GM18519 (cell line): Measurements from ENCODE around the gene SELENOI.
"Not testable (repeated sequence)": the region's sequence is repeated elsewhere in the genome, so short reads cannot be mapped to it uniquely, and the experiment has no call there.

Source experiments
- ATAC-seq: cut with Tn5 transposase; IDR thresholded peaks from one replicate; pipeline ENCODE4 v1.9.1; 2021; ENCODE audit warnings: mild to moderate bottlenecking, moderate library complexity; ENCODE audit not compliant: unreplicated experiment, low FRiP score

Gene SELENOI

DNA sequence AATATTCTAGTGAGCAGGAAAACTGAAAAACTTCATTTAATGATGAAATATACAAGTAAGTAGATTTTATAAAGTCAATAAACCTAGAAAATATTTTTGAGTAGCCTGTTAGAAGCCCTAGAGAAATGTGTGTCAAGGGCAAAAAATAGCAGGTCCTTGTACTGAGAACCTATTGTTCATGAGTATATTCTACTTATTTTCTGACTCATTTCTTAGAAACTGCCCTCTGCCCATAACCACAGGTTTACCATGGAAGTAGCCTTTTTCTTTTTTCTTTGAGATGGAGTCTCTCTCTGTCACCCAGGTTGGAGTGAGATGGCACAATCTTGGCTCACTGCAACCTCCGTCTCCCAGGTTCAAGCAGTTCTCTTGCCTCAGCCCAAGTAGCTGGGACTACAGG is 19.4 kb upstream of the SELENOI start:
- ATAC-seq = no peak

DNA sequence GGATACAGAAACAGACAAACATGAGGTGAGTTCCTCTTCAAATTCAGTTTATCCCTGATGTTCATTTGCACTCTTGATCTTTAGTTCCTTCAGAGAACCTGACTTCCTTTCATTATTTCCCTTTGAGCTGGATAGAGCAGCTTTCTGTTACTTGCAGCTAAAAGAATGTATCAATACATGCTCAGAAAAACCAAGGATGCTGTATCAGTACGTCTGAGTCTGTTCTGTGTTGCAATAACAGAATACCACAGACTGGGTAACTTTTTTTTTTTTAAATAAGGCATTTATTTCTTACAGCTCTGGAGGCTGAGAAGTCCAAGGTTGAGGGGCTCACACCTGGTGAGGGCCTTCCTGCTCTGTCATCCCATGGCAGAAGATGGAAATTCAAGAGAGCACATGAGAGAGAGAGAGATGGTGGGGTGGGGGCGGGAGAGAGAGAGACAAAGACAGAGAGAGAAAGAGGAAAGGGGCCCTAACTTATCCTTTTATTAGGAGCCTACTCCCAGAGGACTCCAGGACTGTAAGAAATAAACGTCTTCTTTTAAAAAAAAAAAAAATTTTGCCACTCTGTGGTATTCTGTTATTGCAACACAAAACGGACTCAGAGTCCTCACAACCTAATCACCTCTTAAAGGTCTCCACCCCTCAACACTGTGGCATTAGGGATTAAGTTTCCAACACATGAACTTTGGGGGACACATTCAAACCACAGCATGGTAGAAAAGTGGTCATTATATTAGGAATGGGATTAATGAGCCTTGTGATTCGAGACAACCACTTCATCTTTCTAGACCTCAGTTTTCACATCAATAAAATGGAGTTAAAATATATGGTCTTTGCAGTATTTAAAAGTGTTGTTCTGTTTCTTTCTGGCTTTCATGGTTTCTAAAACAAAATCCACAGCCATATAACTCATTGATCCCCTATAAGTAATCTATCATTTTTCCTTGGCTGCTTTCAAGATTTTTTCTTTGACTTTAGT is 18.4 kb upstream of the SELENOI start:
- ATAC-seq = no peak

DNA sequence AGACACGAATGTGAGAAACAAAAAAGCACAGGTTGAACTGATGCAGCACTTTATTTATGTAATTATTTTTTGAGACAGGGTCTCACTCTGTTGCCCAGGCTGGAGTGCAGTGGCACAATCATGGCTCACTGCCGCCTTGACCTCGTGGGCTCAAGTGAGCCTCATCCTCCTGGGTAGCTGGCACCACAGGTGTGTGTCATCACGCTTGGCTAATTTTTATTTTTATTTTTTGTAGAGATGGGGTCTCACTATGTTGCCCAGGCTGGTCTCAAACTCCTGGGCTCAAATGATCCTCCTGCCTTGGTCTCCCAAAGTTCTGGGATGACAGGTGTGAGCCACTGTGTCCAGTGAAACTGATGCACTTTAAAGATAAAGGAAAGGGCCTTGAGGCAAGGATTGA is 16.9 kb upstream of the SELENOI start:
- not testable (repeated sequence) for ATAC-seq

DNA sequence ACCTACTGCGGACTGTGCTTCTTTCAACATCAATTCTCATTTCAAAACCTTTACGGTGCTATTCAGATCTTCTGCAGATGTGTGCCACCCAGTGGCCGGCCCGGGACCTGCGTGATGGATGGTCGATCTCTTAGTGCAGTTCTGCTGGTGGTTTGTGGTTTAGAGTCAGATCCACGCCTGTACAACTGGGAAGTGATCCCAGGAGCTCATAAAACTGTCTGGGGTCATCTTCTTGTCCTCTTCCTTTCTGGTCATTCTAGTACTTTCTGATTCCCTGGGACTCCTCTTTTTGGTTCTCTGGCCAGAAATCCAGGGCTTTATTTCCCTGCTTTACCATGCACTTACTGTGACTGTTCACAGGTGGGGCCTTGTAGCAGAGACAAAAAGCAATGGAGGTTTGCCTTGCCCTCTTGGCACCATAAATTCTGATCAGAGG is 15.8 kb upstream of the SELENOI start:
- peak; percentile 76 for ATAC-seq

DNA sequence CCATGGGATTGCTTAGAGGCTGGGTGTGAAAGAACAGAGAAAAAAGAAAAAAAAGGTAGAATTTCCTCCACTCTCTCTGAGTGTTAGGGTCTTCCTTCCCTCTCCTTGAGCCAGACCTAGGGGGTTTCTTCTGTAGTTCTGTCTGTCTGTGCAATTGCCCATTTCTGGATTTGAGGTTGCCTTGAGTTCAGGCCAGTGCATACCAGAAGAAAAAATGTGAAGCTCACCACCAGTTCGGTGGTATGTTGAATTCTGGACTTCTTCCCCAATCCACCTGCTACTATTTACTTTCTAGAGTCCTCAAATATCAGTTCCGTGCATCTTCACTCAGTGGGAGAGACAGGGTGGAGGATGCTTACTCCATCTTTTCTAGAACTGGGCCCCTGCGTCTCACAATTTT is 15.3 kb upstream of the SELENOI start:
- no peak for ATAC-seq

DNA sequence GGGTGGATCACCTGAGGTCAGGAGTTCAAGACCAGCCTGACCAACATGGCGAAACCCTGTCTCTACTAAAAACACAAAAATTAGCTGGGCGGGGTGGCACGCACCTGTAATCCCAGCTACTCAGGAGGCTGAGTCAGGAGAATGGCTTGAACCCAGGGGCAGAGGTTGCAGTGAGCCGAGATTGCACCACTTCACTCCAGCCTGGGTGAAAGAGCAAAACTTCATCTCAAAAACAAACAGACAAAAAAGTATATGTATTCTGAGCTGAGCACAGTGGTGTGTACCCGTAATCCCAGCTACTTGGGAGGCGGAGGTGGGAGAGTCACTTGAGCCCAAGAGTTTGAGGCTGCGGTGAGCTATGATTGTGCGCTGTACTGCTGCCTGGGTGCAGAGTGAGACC is 14.6 kb upstream of the SELENOI start:
- ATAC-seq = not testable (repeated sequence)

DNA sequence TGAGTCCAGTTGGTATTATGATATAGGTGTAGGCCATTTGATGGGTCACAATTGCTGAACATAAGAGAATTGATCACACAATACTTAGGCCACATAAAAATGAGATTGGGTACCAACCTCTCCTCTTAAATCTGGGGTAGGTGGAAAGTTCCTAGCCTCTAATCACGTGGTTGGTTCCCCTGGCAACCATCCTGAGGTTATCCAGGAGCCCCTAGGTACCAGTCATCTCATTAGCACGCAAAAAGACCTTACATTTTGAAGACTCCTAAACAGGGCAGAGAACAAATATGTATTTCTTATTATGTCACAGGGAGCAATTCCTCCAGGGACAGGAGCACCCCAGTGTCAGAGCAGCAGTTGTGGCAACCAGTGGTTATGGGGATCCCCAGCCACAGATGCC is 12.7 kb upstream of the SELENOI start:
- no peak for ATAC-seq

DNA sequence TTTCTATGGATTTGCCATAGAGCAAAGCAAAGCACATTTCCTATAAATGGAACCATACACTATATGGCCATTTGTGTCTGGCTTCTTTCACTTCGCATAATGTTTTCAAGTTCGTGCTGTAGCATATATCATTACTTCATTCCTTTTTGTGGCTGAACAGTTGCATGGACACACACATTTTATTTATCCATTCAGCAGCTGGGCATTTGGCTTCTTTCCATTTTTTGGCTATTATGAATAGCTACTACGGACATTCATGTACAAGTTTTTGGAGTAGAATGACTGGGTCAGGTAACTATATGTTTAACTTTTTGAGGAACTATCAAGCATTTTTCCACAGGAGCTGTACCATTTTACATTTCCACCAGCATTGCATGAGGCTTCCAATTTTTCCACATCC is 10.7 kb upstream of the SELENOI start:
- no peak for ATAC-seq

DNA sequence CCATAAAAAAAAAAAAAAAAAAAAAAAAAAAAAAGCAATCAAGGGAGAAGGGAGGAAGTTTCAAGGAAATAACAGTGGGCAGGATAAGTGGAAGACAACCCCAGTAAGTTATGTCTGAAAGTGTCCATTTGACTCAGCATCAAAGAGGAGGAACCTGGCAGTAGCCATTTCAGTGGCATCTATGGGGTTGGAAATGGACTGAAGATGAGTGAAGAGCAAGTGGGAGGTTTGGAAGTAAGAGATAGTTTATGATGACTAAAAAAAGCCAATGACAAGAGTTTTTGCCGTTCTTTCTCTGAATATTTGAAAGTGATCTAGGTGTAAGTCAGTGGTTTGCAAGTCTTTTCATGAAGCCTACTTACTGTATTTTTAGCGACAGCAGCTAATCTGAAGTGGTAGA is 9.2 kb upstream of the SELENOI start:
- no peak for ATAC-seq

DNA sequence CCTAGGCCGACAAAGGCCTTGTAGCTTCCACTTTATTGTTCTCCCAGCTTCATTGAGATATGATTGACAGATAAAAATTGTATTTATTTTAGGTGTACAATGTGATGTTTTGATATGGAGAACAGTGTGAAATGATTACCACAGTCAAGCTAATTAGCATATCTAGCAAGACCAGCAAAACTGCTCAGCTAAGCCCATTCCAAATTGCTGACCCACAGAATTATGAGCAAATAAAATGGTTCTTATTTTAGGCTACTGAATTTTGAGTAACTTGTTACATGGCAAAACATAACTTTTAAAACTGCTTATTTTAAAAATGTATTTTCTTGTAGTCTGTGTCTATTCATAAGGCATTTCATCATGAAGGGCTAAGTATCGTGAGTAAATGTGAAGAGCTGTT is 8.6 kb upstream of the SELENOI start:
- no peak for ATAC-seq

DNA sequence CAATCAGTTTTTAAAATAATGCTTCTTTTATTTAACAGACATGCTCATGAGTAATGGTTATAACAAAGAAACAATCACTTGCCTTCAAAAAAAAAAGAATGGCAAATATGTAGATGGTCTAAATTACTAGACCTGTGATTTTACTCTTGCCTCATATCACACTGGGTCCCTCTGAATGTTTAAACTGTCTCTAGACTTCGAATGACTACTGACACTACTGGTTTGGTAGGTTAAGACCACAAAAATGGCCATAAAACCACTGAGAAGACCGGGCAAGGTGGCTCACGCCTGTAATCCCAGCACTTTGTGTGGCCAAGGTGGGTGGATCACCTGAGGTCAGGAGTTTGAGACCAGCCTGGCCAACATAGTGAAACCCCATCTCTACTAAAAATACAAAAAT is 5.1 kb upstream of the SELENOI start:
- ATAC-seq = no peak

DNA sequence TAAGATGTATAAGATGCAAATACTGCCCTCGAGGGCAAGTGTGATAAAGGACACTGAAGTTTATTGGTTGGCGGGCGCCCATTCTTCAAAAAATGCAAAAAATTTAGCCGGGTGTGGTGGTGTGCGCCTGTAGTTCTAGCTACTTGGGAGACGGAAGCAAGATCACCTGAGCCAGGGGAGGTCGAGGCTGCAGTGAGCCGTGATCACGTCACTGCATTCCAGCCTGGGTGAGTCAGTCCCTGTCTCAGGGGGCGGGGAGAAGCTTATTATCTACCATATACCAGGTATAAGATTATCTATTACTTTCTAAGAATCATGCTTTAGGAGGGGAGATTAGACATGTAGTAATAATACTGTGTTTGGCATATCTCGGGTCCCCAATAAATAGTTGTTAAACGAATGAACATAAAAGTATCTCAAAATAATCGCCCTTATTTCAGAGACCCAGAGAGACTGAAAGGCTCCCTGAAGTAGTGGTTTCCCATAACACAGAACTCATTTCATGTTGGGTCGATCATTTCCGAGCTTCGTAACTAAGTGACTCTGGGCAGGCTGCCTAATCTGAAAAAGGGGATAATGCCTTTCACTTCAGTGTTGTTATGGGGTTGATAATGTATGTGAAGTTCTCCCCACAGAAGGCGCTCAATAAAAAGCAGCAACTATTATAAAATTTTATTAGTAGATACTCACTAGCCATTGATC is 1.2 kb upstream of the SELENOI start:
- no peak for ATAC-seq

DNA sequence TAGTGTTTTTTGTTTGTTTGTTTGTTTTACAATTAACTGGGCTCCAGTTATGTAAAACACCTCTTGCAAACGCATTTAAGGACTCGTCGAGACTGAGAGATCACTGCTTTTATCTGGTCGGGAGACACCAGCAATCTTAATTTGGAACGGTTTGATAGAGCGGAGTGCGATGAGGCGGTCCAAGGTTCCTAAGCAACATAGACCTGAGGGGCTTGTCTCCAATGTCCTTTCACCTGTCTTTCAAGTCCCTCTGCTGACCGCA is 729 bp upstream of the SELENOI start:
- ATAC-seq = no peak

DNA sequence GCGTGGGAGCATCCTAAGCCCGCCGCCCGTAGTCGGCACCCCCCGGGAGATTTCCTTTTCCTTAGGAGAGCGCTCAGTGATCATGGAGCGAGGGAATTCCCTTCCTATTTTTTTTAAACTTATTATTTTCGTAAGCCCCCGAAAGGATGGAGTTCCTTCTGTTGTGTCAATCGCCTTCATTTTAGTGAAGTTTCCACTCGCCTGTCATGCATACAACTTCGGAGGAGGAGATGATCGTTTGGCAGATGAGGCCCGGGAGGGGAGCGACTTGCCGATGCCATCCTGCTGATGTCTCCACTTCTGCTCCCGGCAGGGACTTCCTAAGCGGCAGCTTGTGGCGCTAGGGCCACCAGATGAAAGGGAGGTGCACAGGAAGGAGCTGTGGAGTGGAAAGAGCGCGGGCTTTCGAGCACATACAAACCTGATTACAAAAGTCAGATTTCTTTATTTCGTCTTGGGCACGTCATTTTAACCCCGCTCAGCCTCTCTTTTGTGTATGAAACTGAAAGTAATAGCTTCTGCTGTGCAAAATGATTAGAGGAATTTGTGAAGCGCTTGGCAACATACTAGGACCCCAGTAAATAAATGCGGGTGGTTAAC is 611 bp downstream of the SELENOI start, which contains the start of gene ADGRF3:
Gene ADGRF3, minus strand, starts transcription at position 336 of the 600 bp plus-strand sequence. CDS start 555 bp downstream, outside the sequence.
- no peak for ATAC-seq

DNA sequence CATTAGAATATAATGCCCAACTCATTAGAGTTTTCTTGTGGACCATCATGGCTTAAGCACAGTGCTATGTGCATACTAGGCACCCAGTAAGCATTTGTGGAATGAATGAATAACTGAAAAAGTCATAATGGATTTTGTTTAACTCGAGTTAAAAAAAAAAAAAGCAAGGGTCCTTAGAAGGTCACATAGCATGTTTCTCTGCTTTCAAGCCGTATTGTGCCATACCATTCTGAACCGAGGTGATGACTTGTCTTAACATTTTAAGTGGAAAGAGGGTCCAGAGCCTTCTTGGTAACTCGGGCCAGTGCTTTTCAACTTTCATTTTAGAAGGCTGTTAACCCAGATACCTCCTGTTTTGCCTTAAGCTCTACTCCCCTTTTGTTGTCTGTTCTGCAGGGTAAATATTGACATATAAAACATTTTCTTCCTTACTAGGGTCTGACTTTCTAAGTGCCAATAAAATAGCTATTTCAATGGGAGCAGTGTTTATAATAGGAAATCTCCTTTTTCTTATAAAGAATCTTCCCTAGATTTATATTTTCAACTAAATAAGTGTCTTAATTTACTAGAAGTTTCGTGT is 1.4 kb downstream of the SELENOI start:
- no peak for ATAC-seq

DNA sequence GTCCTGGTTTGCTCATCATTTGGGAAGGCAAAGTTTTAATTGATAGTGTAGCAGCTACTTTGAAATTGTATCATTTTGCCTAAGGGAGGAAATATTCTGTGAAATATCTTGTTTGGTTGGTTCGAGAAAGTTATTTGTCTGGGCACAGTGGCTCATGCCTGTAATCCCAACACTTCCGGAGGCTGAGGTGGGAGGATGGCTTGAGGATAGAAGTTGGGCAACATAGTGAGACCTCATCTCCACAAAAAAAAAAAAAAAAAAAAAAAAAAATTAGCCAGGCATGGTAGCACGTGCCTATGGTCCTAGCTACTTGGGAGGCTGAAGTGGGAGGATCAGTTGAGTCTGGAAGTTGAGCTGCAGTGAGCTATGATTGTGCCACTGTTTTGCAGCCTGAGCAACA is 3.7 kb downstream of the SELENOI start:
- no peak for ATAC-seq

DNA sequence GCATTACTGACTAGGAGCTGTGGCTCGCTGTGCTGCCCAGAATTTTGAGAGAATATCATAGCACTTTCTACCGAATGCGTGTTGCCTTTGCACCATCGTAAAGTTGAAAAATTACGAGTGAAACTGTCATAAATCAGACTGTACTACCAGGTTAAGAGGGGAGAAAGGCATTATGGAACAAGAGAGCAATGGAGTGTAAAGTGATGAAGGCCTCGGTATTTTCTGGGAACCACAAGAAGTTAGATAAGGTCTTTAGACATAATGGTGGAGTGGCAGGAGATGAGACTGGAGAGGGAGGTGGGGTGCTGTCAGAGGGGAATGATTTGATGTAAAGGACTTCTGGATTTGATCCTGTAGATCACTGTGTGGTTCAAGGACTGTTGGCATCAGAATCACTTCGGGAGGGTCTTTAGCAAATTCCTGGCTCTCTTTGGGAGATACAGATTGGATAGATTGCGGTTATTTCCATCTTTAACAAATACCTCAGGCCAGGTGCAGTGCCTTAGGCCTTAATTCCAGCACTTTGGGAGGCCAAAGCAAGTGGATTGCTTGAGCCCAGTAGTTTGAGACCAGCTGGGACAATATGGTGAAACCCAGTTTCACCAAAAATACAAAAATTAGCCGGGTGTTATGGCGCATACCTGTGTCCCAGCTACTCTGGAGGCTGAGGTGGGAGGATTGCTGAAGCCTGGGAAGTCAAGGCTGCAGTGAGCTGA is 5.6 kb downstream of the SELENOI start:
- no peak for ATAC-seq

DNA sequence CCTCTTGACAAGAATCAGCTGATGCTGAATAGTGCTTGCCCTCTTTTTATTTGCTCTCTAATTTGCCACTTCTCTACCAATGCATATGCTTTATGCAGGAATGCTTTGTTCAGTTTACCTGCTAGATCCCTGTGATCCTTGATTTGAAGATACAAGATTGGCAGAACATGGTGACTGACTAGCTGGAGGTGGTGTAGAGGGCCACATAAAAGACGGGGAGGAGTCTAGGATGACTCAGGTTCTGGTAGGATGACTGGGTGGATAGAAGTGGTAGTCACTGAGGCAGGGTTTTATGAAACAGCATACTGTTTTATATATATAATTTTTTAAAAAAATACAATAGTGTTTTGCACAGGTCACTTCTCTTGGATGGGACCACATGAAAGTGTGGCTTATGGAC is 6.9 kb downstream of the SELENOI start:
- ATAC-seq = no peak

DNA sequence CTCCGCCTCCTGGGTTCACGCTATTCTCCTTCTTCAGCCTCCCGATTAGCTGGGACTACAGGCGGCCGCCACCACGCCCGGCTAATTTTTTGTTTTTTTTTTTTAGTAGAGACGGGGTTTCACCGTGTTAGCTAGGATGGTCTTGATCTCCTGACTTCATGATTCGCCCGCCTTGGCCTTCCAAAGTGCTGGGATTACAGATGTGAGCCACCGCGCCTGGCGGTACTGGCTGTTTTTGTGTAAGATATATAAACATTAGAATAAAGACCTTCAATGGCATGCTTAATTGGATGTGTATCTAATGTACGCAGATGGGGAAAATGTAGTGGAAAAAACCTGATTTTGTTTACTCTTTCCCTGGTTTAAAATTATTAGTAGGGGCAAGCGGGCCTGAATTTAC is 8.5 kb downstream of the SELENOI start:
- not testable (repeated sequence) for ATAC-seq
